NCI-H2081 (cell line): ENCODE measurements around the gene CRTAC1.
A peak's percentile ranks its signal among the peaks of the same experiment; 100 is the strongest.

ENCODE experiments used
- DNase-seq, 2 experiments: peaks; one replicate each; lab custom pipeline; 2025; lab: John Stamatoyannopoulos, UW

The CRTAC1 gene

GRCh38 chr10:97923476-97923875, 106.9 kb downstream of the CRTAC1 start:
- DNase-seq: no peak

DNA sequence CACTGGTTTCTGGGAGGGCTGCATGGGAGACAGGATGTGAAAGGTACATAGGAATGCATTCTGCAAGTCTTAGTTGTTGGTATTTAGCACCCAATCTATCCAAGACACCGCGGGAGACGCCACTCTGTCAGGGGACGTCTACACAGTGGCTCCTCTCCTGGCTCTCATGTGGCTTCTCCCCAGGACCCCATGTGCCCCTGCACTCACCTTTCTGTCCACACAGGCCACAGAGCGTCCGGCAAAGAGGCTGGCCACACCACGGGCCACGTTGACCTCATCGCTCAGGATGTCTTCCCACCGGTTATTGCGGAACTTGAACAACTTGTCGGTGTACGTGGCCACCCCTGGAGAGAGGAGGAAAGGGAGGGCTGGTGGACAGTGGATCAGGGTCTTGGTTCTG, 107.4 kb downstream of the CRTAC1 start:
- no peak for DNase-seq

GRCh38 chr10:97922022-97922758, 108.2 kb downstream of the CRTAC1 start:
- peak; percentile 33 to 71 for DNase-seq

DNA sequence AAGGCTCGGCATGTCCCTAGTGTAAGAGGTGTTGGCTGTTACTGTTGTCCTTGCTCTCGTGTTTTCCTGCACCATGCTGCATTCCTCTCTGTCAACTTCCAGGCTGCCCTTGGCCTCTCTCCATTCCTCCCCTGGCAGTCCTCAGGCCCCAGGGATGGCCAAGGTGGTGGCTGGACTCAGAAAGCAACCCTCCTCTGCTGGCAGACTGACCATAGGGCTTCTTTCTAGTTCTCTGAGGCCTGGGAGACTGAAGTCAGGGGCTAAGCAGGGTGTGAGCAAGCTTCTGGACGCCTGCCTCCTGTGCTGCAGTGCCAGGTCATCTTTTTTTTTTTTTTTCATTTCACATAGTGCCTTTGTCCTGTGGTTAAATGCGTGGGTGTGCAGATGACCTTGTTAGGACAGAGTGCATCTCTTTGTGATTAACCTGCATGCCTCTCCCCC, 108.8 kb downstream of the CRTAC1 start:
- no peak for DNase-seq

GRCh38 chr10:97920865-97921264, 109.6 kb downstream of the CRTAC1 start:
- DNase-seq: no peak

GRCh38 chr10:97919012-97919411, 111.4 kb downstream of the CRTAC1 start:
- DNase-seq: no peak

- no peak for DNase-seq
These were observed 113.8 kb downstream of the CRTAC1 start for GRCh38 chr10:97916586-97916985.

GRCh38 chr10:97915346-97916131, 114.9 kb downstream of the CRTAC1 start:
- no peak for DNase-seq

DNA sequence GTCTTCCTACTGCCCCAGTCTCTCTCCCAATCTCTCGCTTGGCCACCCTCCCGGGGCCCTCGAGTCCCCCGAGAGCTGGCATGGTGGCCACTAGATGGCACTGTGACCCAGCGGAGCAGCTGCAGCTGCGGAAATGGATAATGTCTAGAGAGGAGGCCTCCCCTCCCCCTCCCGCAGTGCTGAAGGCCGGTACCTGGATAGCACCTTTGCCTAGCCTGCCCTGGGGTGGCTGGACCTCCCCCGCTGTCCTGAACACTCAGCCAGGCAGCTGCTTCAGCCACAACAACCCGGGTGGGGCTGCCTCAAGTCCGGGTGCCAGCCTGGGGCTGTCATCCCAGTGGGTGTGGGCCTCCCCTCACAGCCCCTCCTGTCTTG, 115.6 kb downstream of the CRTAC1 start:
- peak; percentile 52 to 62 for DNase-seq

GRCh38 chr10:97914171-97914836, 116.1 kb downstream of the CRTAC1 start:
- no peak for DNase-seq

GRCh38 chr10:97913614-97914013, 116.8 kb downstream of the CRTAC1 start:
- DNase-seq: no peak

- DNase-seq: no peak
These were observed 117.2 kb downstream of the CRTAC1 start for GRCh38 chr10:97913193-97913592.

DNA sequence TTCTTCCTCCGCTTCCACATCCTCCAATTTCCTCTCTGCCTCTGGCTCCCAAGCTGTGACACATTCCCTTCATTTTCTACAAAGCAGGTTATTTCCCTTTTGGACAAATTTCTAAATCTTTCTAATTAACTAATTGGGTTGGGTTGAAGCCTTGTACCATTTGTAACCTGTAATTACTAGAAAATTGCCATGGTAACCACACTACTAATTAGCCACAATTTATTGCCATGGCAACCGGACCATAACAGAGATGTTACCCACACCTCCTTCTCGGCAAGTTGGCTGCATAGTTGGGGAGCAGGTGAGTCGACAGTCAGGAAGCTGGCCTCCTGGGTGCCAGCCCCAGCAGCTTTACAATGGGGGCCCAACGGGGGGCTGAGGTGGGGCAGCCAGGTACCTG, 119.2 kb downstream of the CRTAC1 start:
- peak; percentile 23 to 27 for DNase-seq

DNA sequence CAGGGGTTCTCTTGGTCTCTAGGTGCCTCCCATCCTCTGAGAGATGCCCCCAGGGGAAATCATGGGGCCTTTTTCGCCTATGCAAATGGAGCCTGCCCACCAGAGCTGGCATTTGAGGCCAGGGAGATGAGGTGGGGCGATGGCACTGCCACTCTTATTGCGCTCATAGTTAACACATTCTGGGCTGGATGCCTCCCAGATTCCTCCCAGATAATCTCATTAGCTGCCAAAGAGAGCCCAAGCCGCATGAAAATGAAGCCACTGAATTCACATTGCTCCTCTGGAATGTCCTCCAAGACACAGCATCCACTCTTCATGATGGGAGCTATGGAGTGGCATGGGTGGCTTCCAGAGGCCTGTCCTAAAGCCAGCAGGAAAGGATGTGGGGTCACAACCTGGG, 119.8 kb downstream of the CRTAC1 start:
- no peak for DNase-seq

GRCh38 chr10:97907830-97908229, 122.6 kb downstream of the CRTAC1 start:
- DNase-seq: no peak

DNA sequence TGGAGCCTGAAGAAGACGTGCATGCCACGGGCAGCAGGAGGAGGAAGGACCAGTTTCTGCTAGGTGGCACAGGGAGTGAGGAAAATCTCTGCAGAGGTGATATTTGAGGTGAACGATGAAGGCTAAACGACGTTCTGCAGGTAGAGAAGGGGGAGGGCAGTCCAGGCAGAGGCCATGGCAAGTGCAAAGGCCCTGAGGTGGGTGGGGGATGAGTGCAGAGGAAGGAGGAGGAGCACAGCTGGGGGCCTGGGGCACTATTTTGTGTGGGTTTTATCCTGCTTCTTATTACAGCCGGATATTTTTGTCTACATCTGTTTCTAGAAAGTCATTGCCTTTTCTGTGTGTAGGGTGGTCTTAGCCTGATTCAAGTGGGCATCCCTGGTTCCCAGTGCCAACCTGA, 123.2 kb downstream of the CRTAC1 start:
- DNase-seq: no peak

- DNase-seq: no peak
These were observed 125.1 kb downstream of the CRTAC1 start for GRCh38 chr10:97905276-97905675.

- no peak for DNase-seq
These were observed 125.8 kb downstream of the CRTAC1 start for GRCh38 chr10:97904576-97904975.

- DNase-seq: no peak
These were observed 126.4 kb downstream of the CRTAC1 start for GRCh38 chr10:97904018-97904381.

DNA sequence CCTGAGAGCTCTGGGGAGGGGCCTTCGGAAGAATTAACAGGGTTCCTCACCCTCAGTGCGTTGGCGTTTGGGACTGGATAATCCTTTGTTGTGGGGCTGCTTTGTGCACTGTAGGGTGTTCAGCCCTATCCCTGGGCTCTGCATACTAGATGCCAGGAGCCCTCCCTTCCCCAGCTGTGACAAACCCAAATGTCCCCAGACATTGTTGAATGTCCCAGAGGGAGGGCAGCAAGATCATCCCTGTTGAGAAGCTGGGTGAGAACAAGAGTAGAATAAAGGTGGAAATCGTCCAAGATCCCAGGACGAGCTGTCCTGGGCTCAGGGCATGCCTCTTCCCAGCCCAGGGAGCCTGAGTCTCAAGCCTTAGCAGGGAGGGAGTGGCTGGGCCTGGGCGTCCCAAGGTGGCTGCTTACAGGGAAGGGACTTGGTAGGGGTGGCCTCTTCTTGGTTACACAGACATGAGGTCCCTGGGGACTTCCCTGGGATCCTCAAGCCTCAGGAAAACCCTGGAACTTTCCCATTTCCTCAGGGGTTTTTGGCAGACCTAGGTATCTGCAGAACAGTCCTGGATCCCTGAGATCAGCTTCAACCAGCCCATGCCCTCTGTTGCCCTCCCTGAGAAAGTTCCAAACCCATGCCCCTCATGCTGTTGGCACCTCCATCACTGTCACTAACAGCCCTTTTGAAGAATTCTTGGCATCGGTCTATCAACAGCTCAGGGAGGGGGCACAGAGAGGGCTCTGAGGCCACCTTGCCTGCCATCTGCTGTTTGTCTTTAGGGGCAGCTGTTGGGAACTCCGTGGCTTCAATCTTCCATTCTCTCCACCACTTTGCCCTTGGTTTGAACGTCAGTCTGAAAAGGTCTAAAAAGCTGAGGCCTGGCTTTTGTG, 127.0 kb downstream of the CRTAC1 start:
- DNase-seq: no peak

GRCh38 chr10:97901381-97901780, 129.0 kb downstream of the CRTAC1 start:
- DNase-seq: no peak

DNA sequence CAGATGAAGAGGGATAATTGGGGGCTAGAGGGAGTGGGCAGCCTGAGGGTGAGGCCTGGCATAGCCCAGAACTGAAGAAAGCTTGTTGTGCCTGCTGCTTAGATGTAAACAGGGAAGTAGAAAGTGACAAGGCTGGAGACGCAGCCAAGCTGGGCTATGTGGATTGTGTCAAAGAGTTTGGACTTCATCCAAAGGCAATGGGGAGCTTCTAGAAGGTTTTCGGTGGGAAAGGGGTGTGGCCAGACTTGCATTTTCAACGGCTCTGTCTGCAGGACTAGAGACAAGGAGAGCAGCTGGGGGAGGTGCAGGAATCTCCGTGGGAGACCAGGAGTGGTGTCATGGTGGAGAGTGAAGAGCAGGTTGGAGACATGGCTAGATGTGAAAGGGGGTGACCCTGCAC, 132.0 kb downstream of the CRTAC1 start:
- DNase-seq: no peak
